Neural progenitor cell (in vitro differentiated cells): Measurements from ENCODE around the gene SYT7. TPM values are rescaled to one million over a fixed set of nuclear protein-coding genes. Genes with fewer than 3 reads are reported as not detected.
A peak's percentile ranks its signal among the peaks of the same experiment; 100 is the strongest.

Experiments
- DNase-seq: peaks from one replicate; pipeline ENCODE4 v3.0.0-alpha.2; 2016; ENCODE audit warnings: low spot score
- H2AFZ ChIP-seq: fragments of 200-600 bp; sonication (generic); replicated peaks from 2 replicates; pipeline ENCODE4 v1.6.1; 2016; ENCODE audit warnings: antibody characterized with exemption
- H3F3A ChIP-seq: fragments of 200-600 bp; sonication (generic); 2 replicates; pipeline ENCODE4 v1.6.1; 2016; ENCODE audit warnings: antibody characterized with exemption, low read depth
- H3K27ac ChIP-seq: fragments of 200-600 bp; sonication (generic); 2 replicates; pipeline ENCODE4 v1.5.1; 2016; ENCODE audit warnings: mild to moderate bottlenecking
- H3K27me3 ChIP-seq: fragments of 200-600 bp; sonication (generic); 2 replicates; pipeline ENCODE4 v1.6.1; 2016; ENCODE audit warnings: mild to moderate bottlenecking, moderate library complexity
- H3K36me3 ChIP-seq: fragments of 200-600 bp; sonication (generic); 2 replicates; pipeline ENCODE4 v1.5.1; 2016
- H3K4me1 ChIP-seq: fragments of 200-600 bp; sonication (generic); 2 replicates; pipeline ENCODE4 v1.6.1; 2016; ENCODE audit warnings: mixed run types
- H3K4me2 ChIP-seq: fragments of 200-600 bp; sonication (generic); 2 replicates; pipeline ENCODE4 v1.6.1; 2016
- H3K4me3 ChIP-seq: fragments of 200-600 bp; sonication (generic); 2 replicates; pipeline ENCODE4 v1.5.1; 2016
- H3K79me2 ChIP-seq: fragments of 200-600 bp; sonication (generic); 2 replicates; pipeline ENCODE4 v1.6.1; 2016; ENCODE audit warnings: low read depth
- H3K9ac ChIP-seq: fragments of 200-600 bp; sonication (generic); 2 replicates; pipeline ENCODE4 v1.6.1; 2016
- H3K9me3 ChIP-seq: fragments of 200-600 bp; sonication (generic); 2 replicates; pipeline ENCODE4 v1.5.1; 2016; ENCODE audit warnings: low read depth
- H4K20me1 ChIP-seq: fragments of 200-600 bp; sonication (generic); 2 replicates; pipeline ENCODE4 v1.6.1; 2016; ENCODE audit warnings: low read depth
- H3K27ac Mint-ChIP-seq: 3 replicates; pipeline ENCODE4 v1.8.0; 2021; ENCODE audit warnings: mixed read lengths
- H3K27me3 Mint-ChIP-seq: 2 replicates; pipeline ENCODE4 v1.8.0; 2022; ENCODE audit warnings: low read depth, mild to moderate bottlenecking, inconsistent platforms, moderate library complexity, mixed read lengths; ENCODE audit not compliant: insufficient read depth
- H3K36me3 Mint-ChIP-seq: 3 replicates; pipeline ENCODE4 v1.8.0; 2021; ENCODE audit warnings: mixed read lengths
- H3K4me1 Mint-ChIP-seq: 3 replicates; pipeline ENCODE4 v1.8.0; 2021; ENCODE audit warnings: mixed read lengths
- H3K4me3 Mint-ChIP-seq: 3 replicates; pipeline ENCODE4 v1.8.0; 2021; ENCODE audit warnings: mild to moderate bottlenecking, moderate library complexity, mixed read lengths
- H3K9me3 Mint-ChIP-seq: 3 replicates; pipeline ENCODE4 v1.8.0; 2020; ENCODE audit warnings: mixed read lengths
- EZH2 ChIP-seq: fragments of 200-600 bp; sonication (generic); IDR thresholded peaks from 2 replicates; pipeline ENCODE4 v1.6.1; 2017; ENCODE audit warnings: antibody characterized with exemption, mild to moderate bottlenecking, moderate library complexity
- EZH2phosphoT487 ChIP-seq: fragments of 200-600 bp; sonication (generic); IDR thresholded peaks from 2 replicates; pipeline ENCODE4 v1.6.1; 2017; ENCODE audit warnings: antibody characterized with exemption
- total RNA-seq: library from RNA; depleted of rRNA; stranded (reverse); fragments of >200 nt; gene quantifications from 2 replicates; pipeline ENCODE4 v1.2.3, GENCODE V29; 2015; ENCODE audit warnings: low replicate concordance
- TF ChIP-seq, protein P1 (sequence below): fragments of 200-600 bp; sonication (generic); IDR thresholded peaks from 2 replicates; pipeline ENCODE4 v1.5.1; 2017; ENCODE audit warnings: antibody characterized with exemption, mild to moderate bottlenecking

SYT7 gene
- total RNA-seq, 1 donor from 2014 or later, result 0.73 TPM

DNA sequence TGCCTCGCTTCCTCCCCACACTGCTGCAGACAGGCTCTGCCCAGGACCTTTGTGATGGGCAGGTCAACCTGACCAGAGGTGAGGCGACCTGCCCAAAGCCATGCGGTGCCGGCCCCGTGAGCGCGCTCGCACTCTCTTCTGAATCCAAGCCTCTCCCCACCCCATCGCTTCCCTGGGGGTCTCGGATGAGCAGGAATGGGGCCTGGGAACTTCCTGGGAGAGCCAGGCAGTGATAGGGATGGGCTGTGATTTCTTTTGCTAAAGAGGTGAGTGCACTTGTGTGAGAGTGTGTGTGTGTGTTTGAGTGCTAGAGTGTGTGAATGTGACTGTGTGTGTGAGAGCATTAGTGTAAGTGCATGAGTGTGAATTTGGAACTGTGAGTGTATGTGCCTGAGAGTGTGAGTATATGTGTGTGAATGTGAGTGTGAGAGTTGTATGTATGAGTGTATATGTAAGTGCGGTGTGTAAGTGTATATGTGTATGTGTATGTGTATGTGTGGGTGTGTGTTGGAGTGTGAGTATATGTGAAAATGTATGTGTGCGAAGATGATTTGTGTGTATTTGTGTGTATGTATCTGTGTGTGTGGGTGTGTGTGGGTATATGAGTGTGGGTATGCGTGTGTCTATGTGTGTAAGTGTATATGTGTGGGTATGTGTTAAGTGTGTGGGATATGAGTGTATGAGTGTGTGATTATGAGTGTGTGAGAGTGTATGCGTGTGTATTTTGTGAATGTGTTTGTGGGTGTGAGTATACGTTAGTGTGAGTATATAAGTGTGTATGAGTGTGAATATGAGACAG is 84.1 kb downstream of the SYT7 start:
- DNase-seq, result no peak
- Histone ChIP-seq H3K79me2 (no peaks in the 10 kb centered on the region), H3K4me1 (peaks cover 7% of the 10 kb centered on the region), H3F3A (peaks cover 7% of the 10 kb centered on the region), H3K27ac (no peak overlapping the region), H3K36me3 (no peaks in the 10 kb centered on the region), H4K20me1 (no peaks in the 10 kb centered on the region), H2AFZ (no peak overlapping the region), H3K4me2 (no peak overlapping the region), H3K27me3 (peaks cover 21% of the 10 kb centered on the region), H3K9me3 (no peaks in the 10 kb centered on the region), H3K4me3 (no peak overlapping the region), H3K9ac (no peak overlapping the region)
- no peak overlapping the region for H3K4me3 Mint-ChIP-seq
- no peak overlapping the region for H3K27ac Mint-ChIP-seq
- H3K27me3 Mint-ChIP-seq, result peaks cover 9% of the 10 kb centered on the region
- H3K4me1 Mint-ChIP-seq, result peaks cover 41% of the 10 kb centered on the region
- no peaks in the 10 kb centered on the region for H3K9me3 Mint-ChIP-seq
- no peaks in the 10 kb centered on the region for H3K36me3 Mint-ChIP-seq
- TF ChIP-seq, protein P1, sequence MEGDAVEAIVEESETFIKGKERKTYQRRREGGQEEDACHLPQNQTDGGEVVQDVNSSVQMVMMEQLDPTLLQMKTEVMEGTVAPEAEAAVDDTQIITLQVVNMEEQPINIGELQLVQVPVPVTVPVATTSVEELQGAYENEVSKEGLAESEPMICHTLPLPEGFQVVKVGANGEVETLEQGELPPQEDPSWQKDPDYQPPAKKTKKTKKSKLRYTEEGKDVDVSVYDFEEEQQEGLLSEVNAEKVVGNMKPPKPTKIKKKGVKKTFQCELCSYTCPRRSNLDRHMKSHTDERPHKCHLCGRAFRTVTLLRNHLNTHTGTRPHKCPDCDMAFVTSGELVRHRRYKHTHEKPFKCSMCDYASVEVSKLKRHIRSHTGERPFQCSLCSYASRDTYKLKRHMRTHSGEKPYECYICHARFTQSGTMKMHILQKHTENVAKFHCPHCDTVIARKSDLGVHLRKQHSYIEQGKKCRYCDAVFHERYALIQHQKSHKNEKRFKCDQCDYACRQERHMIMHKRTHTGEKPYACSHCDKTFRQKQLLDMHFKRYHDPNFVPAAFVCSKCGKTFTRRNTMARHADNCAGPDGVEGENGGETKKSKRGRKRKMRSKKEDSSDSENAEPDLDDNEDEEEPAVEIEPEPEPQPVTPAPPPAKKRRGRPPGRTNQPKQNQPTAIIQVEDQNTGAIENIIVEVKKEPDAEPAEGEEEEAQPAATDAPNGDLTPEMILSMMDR, result no peak
- no peak for TF ChIP-seq EZH2phosphoT487
- TF ChIP-seq EZH2, result no peak

DNA sequence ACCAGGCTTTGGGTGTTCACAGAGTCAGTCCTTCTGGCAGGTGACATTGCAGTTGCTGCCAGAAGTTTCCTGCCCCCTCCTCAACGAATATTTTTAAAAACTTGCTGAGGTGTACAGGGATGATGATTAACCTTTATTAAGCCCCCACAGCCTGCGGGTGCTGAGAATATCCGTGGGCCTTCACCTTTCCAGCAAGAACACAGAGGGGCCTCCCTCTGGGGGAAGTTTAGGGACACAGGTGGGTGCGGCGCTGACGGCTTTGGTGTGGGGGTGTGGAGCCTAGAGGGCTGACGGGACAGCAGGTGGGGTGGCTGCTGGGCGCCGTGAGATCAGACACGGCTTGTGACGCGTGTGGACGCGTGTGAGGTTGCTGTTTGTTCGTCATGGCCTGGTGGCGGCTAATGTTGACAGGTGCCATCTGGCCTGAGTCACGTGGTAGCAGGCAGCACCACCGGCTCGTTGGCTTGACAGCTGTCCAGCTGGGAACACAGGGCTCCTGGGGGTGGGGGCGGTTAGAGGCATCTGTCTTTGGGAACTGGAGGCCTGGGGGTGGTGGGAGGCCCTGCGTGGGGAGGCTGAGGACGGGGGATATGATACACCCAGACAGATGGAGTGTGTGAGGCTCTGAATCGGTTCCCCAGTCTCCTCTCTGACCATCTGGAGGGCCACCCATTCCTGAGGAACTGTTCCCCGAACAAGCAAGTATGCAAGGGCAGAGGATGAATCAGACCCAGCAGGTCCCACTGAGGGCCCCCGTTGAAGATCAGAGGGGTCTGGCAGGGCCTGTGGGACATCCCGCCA is 84.9 kb downstream of the SYT7 start:
- peaks cover 9% of the 10 kb centered on the region for H3K27me3 Mint-ChIP-seq
- H3K9me3 ChIP-seq, result no peaks in the 10 kb centered on the region
- H3K27ac ChIP-seq, result no peak overlapping the region
- no peak overlapping the region for H2AFZ ChIP-seq
- H3K4me1 Mint-ChIP-seq, result peaks cover 38% of the 10 kb centered on the region
- peaks cover 21% of the 10 kb centered on the region for H3K27me3 ChIP-seq
- no peaks in the 10 kb centered on the region for H3K9me3 Mint-ChIP-seq
- peaks cover 7% of the 10 kb centered on the region for H3F3A ChIP-seq
- no peaks in the 10 kb centered on the region for H3K36me3 ChIP-seq
- no peak overlapping the region for H3K4me3 ChIP-seq
- H3K36me3 Mint-ChIP-seq, result no peaks in the 10 kb centered on the region
- no peaks in the 10 kb centered on the region for H4K20me1 ChIP-seq
- TF ChIP-seq, protein P1, result no peak
- TF ChIP-seq EZH2 (no peak), EZH2phosphoT487 (no peak)
- H3K27ac Mint-ChIP-seq, result no peak overlapping the region
- no peak overlapping the region for H3K9ac ChIP-seq
- H3K4me1 ChIP-seq, result peaks cover 7% of the 10 kb centered on the region
- no peak overlapping the region for H3K4me3 Mint-ChIP-seq
- DNase-seq, result no peak
- H3K4me2 ChIP-seq, result no peak overlapping the region
- no peaks in the 10 kb centered on the region for H3K79me2 ChIP-seq

DNA sequence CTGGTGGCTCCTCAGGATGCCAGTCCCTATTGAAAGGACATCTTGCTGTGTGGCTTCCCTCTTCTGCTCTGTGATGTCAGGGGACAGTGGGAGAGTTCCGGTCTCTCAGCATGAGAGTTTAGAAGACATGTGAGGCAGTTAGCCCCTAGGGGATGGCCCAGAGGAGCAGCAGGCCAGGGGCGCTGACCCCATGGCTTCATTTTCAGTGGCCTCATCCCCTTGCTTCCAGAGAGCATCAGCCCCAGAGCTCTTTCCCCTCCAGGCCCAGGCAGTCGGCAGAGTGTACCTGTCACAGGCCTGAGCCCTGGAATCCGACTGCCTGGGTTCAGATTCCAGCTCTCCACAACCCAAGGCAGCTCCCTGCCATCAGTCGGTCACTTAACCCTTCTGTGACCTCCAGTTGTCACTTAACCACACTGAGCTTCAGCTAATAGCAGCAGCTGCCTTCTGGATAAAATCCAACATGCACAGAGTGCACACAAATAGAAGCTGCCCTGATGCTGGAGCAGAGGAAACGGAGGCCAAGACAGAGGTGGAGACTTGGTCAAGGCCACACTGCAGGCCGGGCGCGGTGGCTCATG is 86.4 kb downstream of the SYT7 start:
- H3K4me1 Mint-ChIP-seq, result peaks cover 39% of the 10 kb centered on the region
- TF ChIP-seq EZH2 (no peak), EZH2phosphoT487 (no peak)
- TF ChIP-seq, protein P1, result no peak
- H3K4me2 ChIP-seq, result no peak overlapping the region
- H3K27me3 ChIP-seq, result peaks cover 8% of the 10 kb centered on the region
- H4K20me1 ChIP-seq, result no peaks in the 10 kb centered on the region
- H3K27me3 Mint-ChIP-seq, result peaks cover 9% of the 10 kb centered on the region
- H3K36me3 Mint-ChIP-seq, result no peaks in the 10 kb centered on the region
- no peaks in the 10 kb centered on the region for H3F3A ChIP-seq
- H3K9me3 Mint-ChIP-seq, result no peaks in the 10 kb centered on the region
- DNase-seq, result no peak
- no peaks in the 10 kb centered on the region for H3K9me3 ChIP-seq
- no peak overlapping the region for H3K9ac ChIP-seq
- no peak overlapping the region for H2AFZ ChIP-seq
- peak overlapping the region; percentile 87 for H3K27ac Mint-ChIP-seq
- H3K4me3 Mint-ChIP-seq, result no peak overlapping the region
- no peaks in the 10 kb centered on the region for H3K79me2 ChIP-seq
- H3K36me3 ChIP-seq, result no peaks in the 10 kb centered on the region
- H3K4me3 ChIP-seq, result no peak overlapping the region
- H3K27ac ChIP-seq, result no peak overlapping the region
- H3K4me1 ChIP-seq, result peaks cover 11% of the 10 kb centered on the region
